Right atrium auricular region (tissue), 2 donors: ENCODE results near the gene DUSP15. TPM values are rescaled to one million over a fixed set of nuclear protein-coding genes. Genes with fewer than 3 reads are reported as not detected.

Experiments
- DNase-seq: peaks from one replicate; pipeline ENCODE4 v3.0.0-alpha.2; 2019; ENCODE audit warnings: low spot score
- H3K27ac ChIP-seq, 2 donors: fragments of 200-600 bp; sonication (generic); 1 replicate in 1 of 2; 2 replicates in 1 of 2; pipeline ENCODE4 v1.5.1; 2016 to 2019
- H3K27me3 ChIP-seq, 2 donors: fragments of 200-600 bp; sonication (generic); one replicate each; pipeline versions ENCODE4 v1.5.1 to v1.6.0; 2017 to 2019
- H3K36me3 ChIP-seq: fragments of 200-600 bp; sonication (generic); one replicate; pipeline ENCODE4 v1.5.1; 2016
- H3K4me1 ChIP-seq, 2 donors: fragments of 200-600 bp; sonication (generic); one replicate each; pipeline versions ENCODE4 v1.5.1 to v1.6.0; 2017 to 2019
- H3K4me3 ChIP-seq, 2 donors: fragments of 200-600 bp; sonication (generic); 1 replicate in 1 of 2; 2 replicates in 1 of 2; pipeline ENCODE4 v1.5.1; 2017 to 2019; ENCODE audit warnings: mild to moderate bottlenecking in 1 of 2, moderate library complexity in 1 of 2
- H3K9me3 ChIP-seq, 2 donors: fragments of 200-600 bp; sonication (generic); one replicate each; pipeline ENCODE4 v1.5.1; 2019
- total RNA-seq, 2 donors: library from RNA; depleted of rRNA; stranded (reverse); fragments of >200 nt; gene quantifications; one replicate each; pipeline ENCODE4 v1.1.0, GENCODE V29; 2016
- TF ChIP-seq, protein P1 (sequence below), 2 donors: fragments of 200-600 bp; sonication (generic); IDR thresholded peaks; one replicate each; pipeline ENCODE4 v1.5.1; 2019; ENCODE audit warnings: antibody characterized with exemption in 2 of 2

The DUSP15 gene
- total RNA-seq, 2 donors from 2014 or later = 8.8 to 11.6 TPM

DNA sequence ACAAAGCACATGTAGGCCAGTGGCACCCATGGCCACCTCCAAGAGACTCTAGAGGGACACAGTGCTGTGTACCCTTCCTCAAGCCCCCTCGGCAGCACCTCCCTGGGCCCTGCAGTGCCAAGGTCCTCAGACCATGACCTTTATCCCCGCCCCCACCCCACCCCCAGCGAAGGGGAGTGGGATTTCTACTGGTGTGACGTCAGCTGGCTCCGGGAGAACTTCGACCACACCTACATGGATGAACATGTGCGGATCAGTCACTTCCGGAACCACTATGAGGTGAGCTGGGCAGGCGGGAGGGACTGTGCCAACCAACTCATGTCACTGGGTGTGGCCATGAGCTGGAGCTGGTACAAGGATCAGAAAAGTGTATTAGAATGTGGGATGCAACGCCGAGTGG lies 38.1 kb upstream of the DUSP15 start:
- TF ChIP-seq, protein P1, sequence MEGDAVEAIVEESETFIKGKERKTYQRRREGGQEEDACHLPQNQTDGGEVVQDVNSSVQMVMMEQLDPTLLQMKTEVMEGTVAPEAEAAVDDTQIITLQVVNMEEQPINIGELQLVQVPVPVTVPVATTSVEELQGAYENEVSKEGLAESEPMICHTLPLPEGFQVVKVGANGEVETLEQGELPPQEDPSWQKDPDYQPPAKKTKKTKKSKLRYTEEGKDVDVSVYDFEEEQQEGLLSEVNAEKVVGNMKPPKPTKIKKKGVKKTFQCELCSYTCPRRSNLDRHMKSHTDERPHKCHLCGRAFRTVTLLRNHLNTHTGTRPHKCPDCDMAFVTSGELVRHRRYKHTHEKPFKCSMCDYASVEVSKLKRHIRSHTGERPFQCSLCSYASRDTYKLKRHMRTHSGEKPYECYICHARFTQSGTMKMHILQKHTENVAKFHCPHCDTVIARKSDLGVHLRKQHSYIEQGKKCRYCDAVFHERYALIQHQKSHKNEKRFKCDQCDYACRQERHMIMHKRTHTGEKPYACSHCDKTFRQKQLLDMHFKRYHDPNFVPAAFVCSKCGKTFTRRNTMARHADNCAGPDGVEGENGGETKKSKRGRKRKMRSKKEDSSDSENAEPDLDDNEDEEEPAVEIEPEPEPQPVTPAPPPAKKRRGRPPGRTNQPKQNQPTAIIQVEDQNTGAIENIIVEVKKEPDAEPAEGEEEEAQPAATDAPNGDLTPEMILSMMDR (IDR thresholded peaks at IDR 0.05) = no peak
- Histone ChIP-seq H3K27ac (no peak overlapping the region), H3K4me3 (no peak overlapping the region), H3K4me1 (no peaks in the 10 kb centered on the region), H3K9me3 (no peaks in the 10 kb centered on the region), H3K27me3 (no peaks in the 10 kb centered on the region), H3K36me3 (no peaks in the 10 kb centered on the region)
- DNase-seq = no peak

DNA sequence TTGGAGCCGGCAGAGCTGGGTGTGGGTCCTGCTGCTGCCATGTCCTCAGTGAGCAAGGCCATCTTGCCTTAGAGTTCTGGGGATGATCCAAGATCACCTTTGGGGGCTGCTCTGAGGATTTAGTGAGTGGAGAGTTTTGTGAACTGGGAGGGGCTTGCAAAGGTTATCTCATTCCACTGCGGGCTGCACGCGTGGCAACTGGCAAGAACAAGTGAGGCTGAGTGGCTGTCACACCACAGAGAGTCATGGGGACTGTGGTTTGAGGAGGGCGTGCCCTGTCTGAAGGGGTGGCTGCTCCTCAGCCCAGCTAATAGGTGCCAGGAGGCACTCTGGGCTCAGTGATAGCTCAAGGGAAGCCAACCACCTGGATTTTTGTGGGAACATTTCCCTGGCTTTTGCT lies 37.7 kb upstream of the DUSP15 start:
- no peaks in the 10 kb centered on the region for H3K9me3 ChIP-seq
- no peak overlapping the region for H3K27ac ChIP-seq
- DNase-seq = no peak
- no peaks in the 10 kb centered on the region for H3K4me1 ChIP-seq
- TF ChIP-seq, protein P1 (IDR thresholded peaks at IDR 0.05) = no peak
- no peaks in the 10 kb centered on the region for H3K27me3 ChIP-seq
- no peaks in the 10 kb centered on the region for H3K36me3 ChIP-seq
- H3K4me3 ChIP-seq = no peak overlapping the region

DNA sequence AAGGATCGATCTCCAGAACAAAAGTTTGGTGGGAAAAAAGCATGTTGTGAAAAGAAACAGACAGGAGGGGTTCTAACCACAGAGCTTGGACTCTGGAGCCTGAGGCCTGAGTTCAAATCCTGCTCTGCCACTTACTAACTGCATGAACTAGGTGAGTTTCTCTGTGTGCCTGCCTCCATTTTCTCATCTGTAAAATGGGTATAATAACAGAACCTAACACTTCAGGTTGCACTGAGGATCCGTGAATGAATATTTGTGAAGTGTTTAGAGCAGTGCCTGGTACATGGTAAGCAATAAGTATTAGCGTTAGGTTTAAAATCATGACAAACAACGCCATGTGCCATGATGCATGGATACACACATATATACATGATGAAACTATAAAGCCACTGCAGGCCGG lies 36.7 kb upstream of the DUSP15 start:
- no peak for DNase-seq
- H3K27me3 ChIP-seq = no peaks in the 10 kb centered on the region
- TF ChIP-seq, protein P1 (IDR thresholded peaks at IDR 0.05) = no peak
- no peak overlapping the region for H3K4me3 ChIP-seq
- H3K4me1 ChIP-seq = no peaks in the 10 kb centered on the region
- H3K36me3 ChIP-seq = no peaks in the 10 kb centered on the region
- no peaks in the 10 kb centered on the region for H3K9me3 ChIP-seq
- H3K27ac ChIP-seq = no peak overlapping the region

DNA sequence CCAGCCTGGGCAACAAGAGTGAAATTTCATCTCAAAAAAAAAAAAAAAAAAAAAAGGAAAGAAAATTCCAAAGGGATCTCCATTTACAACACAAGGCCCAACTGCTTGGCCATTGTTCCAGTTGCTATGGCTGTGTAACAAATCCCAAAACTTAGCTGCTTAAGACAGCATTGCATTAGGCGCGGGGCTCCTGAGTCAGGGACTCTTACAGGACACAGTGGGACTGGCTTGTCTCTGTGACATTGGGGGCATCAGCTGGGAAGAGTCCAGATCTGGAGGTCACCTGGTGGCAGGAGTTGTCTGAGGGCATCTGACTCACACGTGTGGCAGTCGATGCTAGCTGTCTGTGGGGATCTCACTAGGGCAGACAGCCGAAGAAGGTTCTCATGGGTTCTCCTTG lies 35.7 kb upstream of the DUSP15 start:
- Histone ChIP-seq H3K36me3 (no peaks in the 10 kb centered on the region), H3K9me3 (no peaks in the 10 kb centered on the region), H3K27ac (no peak overlapping the region), H3K4me1 (no peaks in the 10 kb centered on the region), H3K27me3 (no peaks in the 10 kb centered on the region), H3K4me3 (no peak overlapping the region)
- TF ChIP-seq, protein P1 (IDR thresholded peaks at IDR 0.05) = no peak
- no peak for DNase-seq

DNA sequence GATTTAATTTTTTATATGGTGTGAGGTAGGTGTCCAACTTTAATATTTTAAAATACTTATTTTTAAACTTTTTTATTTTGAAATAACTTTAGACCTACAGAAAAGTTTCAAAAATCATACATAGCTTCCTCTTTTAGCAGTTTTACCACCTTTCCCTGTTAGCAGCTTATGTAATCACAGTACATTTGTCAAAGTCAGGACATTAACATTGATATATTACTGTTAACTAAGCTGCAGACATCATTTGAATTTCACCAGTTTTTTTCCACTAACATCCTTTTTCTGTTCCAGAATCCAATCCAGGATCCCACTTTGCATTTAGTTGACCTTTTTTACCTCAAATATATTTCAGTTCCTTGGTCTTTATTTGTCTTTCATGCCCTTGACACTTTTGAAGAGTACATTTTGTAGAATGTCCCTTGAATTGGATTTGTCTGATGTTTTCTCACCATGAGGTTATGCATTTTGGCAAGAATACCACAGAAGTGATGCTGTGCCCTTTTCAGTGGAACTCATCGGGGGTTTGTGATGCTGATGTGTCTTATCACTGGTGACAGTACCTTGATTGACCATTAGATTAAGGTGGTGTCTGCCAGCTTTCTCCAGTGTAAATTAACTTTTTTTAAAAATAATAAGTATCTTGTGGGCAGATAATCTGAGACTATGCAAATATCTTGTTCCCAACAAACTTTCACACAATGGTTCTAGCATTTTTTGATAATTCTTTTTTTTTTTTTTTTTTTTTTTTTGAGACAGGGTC lies 33.5 kb upstream of the DUSP15 start:
- Histone ChIP-seq H3K4me1 (no peaks in the 10 kb centered on the region), H3K4me3 (no peak overlapping the region), H3K27ac (no peak overlapping the region), H3K36me3 (no peaks in the 10 kb centered on the region), H3K9me3 (no peaks in the 10 kb centered on the region), H3K27me3 (no peaks in the 10 kb centered on the region)
- TF ChIP-seq, protein P1 (IDR thresholded peaks at IDR 0.05) = no peak
- no peak for DNase-seq

DNA sequence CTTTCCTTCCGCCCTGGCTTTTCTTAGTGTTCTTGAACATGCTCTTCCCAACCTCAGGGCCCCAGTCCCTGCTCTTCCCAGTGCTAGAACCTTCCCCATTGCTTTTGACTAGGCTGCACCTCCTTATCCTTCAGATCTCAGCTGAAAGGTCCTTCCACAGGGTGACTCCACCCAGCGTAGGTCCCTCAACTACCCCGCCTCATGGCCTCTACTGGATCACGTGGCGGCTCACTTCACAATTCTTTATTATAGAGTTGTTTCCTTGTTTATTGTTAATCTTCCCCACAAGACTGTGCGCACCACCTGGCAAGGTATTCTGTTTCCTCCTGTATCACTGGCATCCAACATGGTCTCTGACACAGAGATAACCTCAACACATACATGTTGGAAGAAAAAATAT lies 31.3 kb upstream of the DUSP15 start:
- Histone ChIP-seq H3K27me3 (no peaks in the 10 kb centered on the region), H3K36me3 (no peaks in the 10 kb centered on the region), H3K4me1 (no peaks in the 10 kb centered on the region), H3K27ac (no peak overlapping the region), H3K4me3 (no peak overlapping the region), H3K9me3 (no peaks in the 10 kb centered on the region)
- TF ChIP-seq, protein P1 (IDR thresholded peaks at IDR 0.05) = no peak
- no peak for DNase-seq
